Measurements from ENCODE around the gene SOX12.

DNA sequence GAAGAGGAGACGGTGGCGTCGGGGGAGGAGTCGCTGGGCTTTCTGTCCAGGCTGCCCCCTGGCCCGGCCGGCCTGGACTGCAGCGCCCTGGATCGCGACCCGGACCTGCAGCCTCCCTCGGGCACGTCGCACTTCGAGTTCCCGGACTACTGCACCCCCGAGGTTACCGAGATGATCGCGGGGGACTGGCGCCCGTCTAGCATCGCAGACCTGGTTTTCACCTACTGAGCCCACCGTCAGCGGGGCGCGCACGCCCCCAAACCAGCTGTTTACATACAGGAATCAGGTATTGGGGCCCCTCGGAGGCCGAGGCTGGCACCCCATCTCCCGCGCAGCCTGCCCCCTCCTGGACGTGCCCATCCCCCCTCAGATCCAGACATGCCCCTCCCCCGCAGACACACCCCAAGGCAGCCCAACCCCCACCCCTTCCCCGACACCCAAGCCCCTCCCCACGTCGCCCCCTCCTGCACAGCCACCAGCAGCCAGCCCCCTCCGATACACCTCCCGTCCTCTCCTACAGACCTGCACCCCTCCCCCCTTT, 1.4 kb downstream of the SOX12 start:
- TF ChIP-seq POLR2AphosphoS5 (IDR thresholded peaks at IDR 0.05; ENCODE audit: borderline replicate concordance, low read depth, low read length) (no peak), EZH2 (IDR thresholded peaks at IDR 0.05) (no peak)
